Lung (tissue), 12 donors: Measurements from ENCODE around the gene SCN2B. TPM values are rescaled to one million over a fixed set of nuclear protein-coding genes. Genes with fewer than 3 reads are reported as not detected.
A peak's percentile ranks its signal among the peaks of the same experiment; 100 is the strongest.
"Not testable (repeated sequence)": the region's sequence is repeated elsewhere in the genome, so short reads cannot be mapped to it uniquely, and the experiment has no call there.

ENCODE experiments used
- ATAC-seq: fragments of 200-7000 bp; cut with Tn5 transposase; one replicate; pipeline ENCODE4 v1.9.1; 2020; ENCODE audit warnings: moderate number of reproducible peaks; ENCODE audit not compliant: insufficient read depth, low FRiP score
- DNase-seq, 3 donors: peaks; one replicate each; pipeline ENCODE4 v3.0.0-alpha.2; 2013 to 2017
- H3K27ac ChIP-seq, 2 donors: one replicate each; pipeline ENCODE4 v1.5.1; 2013; ENCODE audit warnings: mild to moderate bottlenecking in 2 of 2, moderate library complexity in 2 of 2, control low read depth in 1 of 2, inconsistent platforms in 1 of 2, low read depth in 1 of 2, low read length in 1 of 2
- H3K27me3 ChIP-seq, 3 donors: one replicate each; pipeline ENCODE4 v1.5.1; 2013; ENCODE audit warnings: low read length in 2 of 3; ENCODE audit not compliant: control insufficient read depth in 3 of 3, insufficient read depth in 3 of 3
- H3K36me3 ChIP-seq, 4 donors: one replicate each; pipeline ENCODE4 v1.5.1; 2013; ENCODE audit warnings: low read length in 4 of 4, mild to moderate bottlenecking in 1 of 4, moderate library complexity in 1 of 4; ENCODE audit not compliant: control insufficient read depth in 4 of 4, insufficient read depth in 4 of 4
- H3K4me1 ChIP-seq, 5 donors: one replicate each; pipeline ENCODE4 v1.5.1; 2013; ENCODE audit warnings: low read length in 5 of 5, mild to moderate bottlenecking in 2 of 5, moderate library complexity in 1 of 5; ENCODE audit not compliant: control insufficient read depth in 5 of 5, insufficient read depth in 5 of 5
- H3K4me3 ChIP-seq: one replicate; pipeline ENCODE4 v1.5.1; 2013; ENCODE audit warnings: mild to moderate bottlenecking, control low read depth, moderate library complexity
- H3K9ac ChIP-seq, 2 donors: one replicate each; pipeline ENCODE4 v1.5.1; 2013; ENCODE audit warnings: low read length in 2 of 2, control low read depth in 1 of 2; ENCODE audit not compliant: insufficient read depth in 1 of 2
- H3K9me3 ChIP-seq, 4 donors: one replicate each; pipeline ENCODE4 v1.5.1; 2013; ENCODE audit warnings: low read length in 3 of 4, mild to moderate bottlenecking in 1 of 4, moderate library complexity in 1 of 4; ENCODE audit not compliant: control insufficient read depth in 4 of 4, insufficient read depth in 3 of 4
- CTCF ChIP-seq: IDR thresholded peaks from 2 replicates; pipeline ENCODE4 v1.5.1; 2012; ENCODE audit warnings: mild to moderate bottlenecking; ENCODE audit errors: control extremely low read depth, extremely low read depth
- WGBS, 2 donors: extraction: QIAGEN DNeasy Blood & Tissue Kit; methylation state at CpG; one replicate each; pipeline ENCODE4 v1.1.7; 2013; 5-methylcytosine and 5-hydroxymethylcytosine counted together
- polyA plus RNA-seq, 2 donors: library from polyadenylated mRNA; stranded (reverse); fragments of 200-250 nt; gene quantifications; one replicate each; pipeline ENCODE4 v1.2.1, GENCODE V29; 2013
- total RNA-seq, 2 donors: library from RNA; depleted of rRNA in 1 of 2; stranded (reverse); fragments of >200 nt in 1 of 2; gene quantifications; one replicate each; pipeline ENCODE4 v1.2.1, GENCODE V29; 2014 to 2021
- donor health status: control.
- donor health status: control.
- donor health status: Bipolar disorder and iron deficiency.
- donor health status: healthy.
- donor health status: DM: yes; HTN: yes; CAD: no.

Gene SCN2B
- total and polyA plus RNA-seq, 4 donors: 0.03 to 1.6 (median 0.62) TPM

- DNase-seq: peak; percentile 83 to 92 (median 89)
- no peaks in the 10 kb centered on the region for H3K27me3 ChIP-seq
- peak overlapping the region; percentile 73 to 90 for H3K27ac ChIP-seq
- WGBS, 2 donors: 42 to 66% methylated on average over 10 of the region's 10 CpGs
- H3K9me3 ChIP-seq: peaks cover 0 to 2% (median 0%) of the 10 kb centered on the region in 4 donors
- H3K36me3 ChIP-seq: peaks cover 0 to 3% (median 0%) of the 10 kb centered on the region in 4 donors
- TF ChIP-seq CTCF: no peak
- ATAC-seq: peak; percentile 56
- H3K9ac ChIP-seq: peak overlapping the region in 1 of 2 donors; percentile 2
- H3K4me3 ChIP-seq: no peak overlapping the region
- peaks cover 0 to 13% (median 4%) of the 10 kb centered on the region in 5 donors for H3K4me1 ChIP-seq
These were observed 18.6 kb upstream of the SCN2B start for GRCh38 chr11:118194835-118195627.

GRCh38 chr11:118193910-118194566 lies 17.6 kb upstream of the SCN2B start:
- Histone ChIP-seq H3K4me1 (peaks cover 0 to 13% (median 4%) of the 10 kb centered on the region in 5 donors), H3K4me3 (no peak overlapping the region), H3K27ac (peak overlapping the region in 1 of 2 donors; percentile 90), H3K27me3 (no peaks in the 10 kb centered on the region), H3K9ac (no peak overlapping the region), H3K9me3 (peaks cover 0 to 2% (median 0%) of the 10 kb centered on the region in 4 donors), H3K36me3 (peaks cover 0 to 3% (median 0%) of the 10 kb centered on the region in 4 donors)
- no peak for ATAC-seq
- TF ChIP-seq CTCF: no peak
- DNase-seq: no peak
- WGBS, 2 donors: 70 to 87% methylated on average over 6 of the region's 6 CpGs

GRCh38 chr11:118192817-118193216 lies 16.4 kb upstream of the SCN2B start:
- not testable (repeated sequence) for H3K9ac ChIP-seq, DNase-seq, ATAC-seq, H3K36me3 ChIP-seq, H3K9me3 ChIP-seq, H3K4me3 ChIP-seq, H3K27ac ChIP-seq, H3K27me3 ChIP-seq
- peaks cover 0 to 13% (median 4%) of the 10 kb centered on the region in 5 donors for H3K4me1 ChIP-seq
- 94 to 95% methylated on average over 5 of the region's 5 CpGs for WGBS, 2 donors

GRCh38 chr11:118190942-118191506 lies 14.6 kb upstream of the SCN2B start:
- ATAC-seq, DNase-seq, H3K27me3 ChIP-seq, H3K36me3 ChIP-seq, H3K27ac ChIP-seq, H3K9ac ChIP-seq, H3K9me3 ChIP-seq, H3K4me3 ChIP-seq: not testable (repeated sequence)
- peaks cover 0 to 13% (median 6%) of the 10 kb centered on the region in 5 donors for H3K4me1 ChIP-seq
- 50 to 82% methylated on average over 2 of the region's 2 CpGs for WGBS, 2 donors
